ENCODE data around the gene METTL16. TPM values are rescaled to one million over a fixed set of nuclear protein-coding genes. Genes with fewer than 3 reads are reported as not detected.
A peak's percentile ranks its signal among the peaks of the same experiment; 100 is the strongest.

Gene METTL16
- total and polyA plus RNA-seq, 7 donors, result 6.5 to 33.2 (median 18.3) TPM

- peaks cover 3 to 47% (median 14%) of the 10 kb centered on the region in 4 donors for H3K36me3 ChIP-seq
- 62 to 80% methylated on average over 8 of the region's 8 CpGs for WGBS, 2 donors
- no peak for DNase-seq
- intact Hi-C loops (cut with DNase I), result loop anchor here (10.0 kb wide), 1 partner anchor 46 kb away; no protein-coding TSS in a partner anchor
- no peaks in the 10 kb centered on the region for H3K9me3 ChIP-seq
- peaks cover 0 to 41% (median 33%) of the 10 kb centered on the region in 4 donors for H3K4me1 ChIP-seq
- no peaks in the 10 kb centered on the region for H3K27me3 ChIP-seq
- H3K27ac ChIP-seq, result peak overlapping the region in 3 of 4 donors; percentile 27 to 61 (median 47)
- H3K4me3 ChIP-seq, result no peak overlapping the region
- TF ChIP-seq POLR2AphosphoS5 (IDR thresholded peaks at IDR 0.05), result no peak
- no peak for TF ChIP-seq EP300 (IDR thresholded peaks at IDR 0.05)
- TF ChIP-seq CTCF (IDR thresholded peaks at IDR 0.05), result no peak
- TF ChIP-seq POLR2A (IDR thresholded peaks at IDR 0.05), result no peak
These were observed 143.3 kb downstream of the METTL16 start for GRCh38 chr17:2368359-2368758.

- intact Hi-C loops (cut with DNase I), result loop anchor here (10.0 kb wide), 1 partner anchor 48 kb away; no protein-coding TSS in a partner anchor
- H3K36me3 ChIP-seq, result peaks cover 6 to 42% (median 7%) of the 10 kb centered on the region in 4 donors
- TF ChIP-seq POLR2A (IDR thresholded peaks at IDR 0.05), result no peak
- no peak for TF ChIP-seq CTCF (IDR thresholded peaks at IDR 0.05)
- no peak for TF ChIP-seq POLR2AphosphoS5 (IDR thresholded peaks at IDR 0.05)
- TF ChIP-seq EP300 (IDR thresholded peaks at IDR 0.05), result no peak
- 89 to 92% methylated on average over 26 of the region's 26 CpGs for WGBS, 2 donors
- no peaks in the 10 kb centered on the region for H3K27me3 ChIP-seq
- no peak overlapping the region for H3K4me3 ChIP-seq
- H3K9me3 ChIP-seq, result no peaks in the 10 kb centered on the region
- H3K4me1 ChIP-seq, result peaks cover 0 to 41% (median 34%) of the 10 kb centered on the region in 4 donors
- peak overlapping the region in 3 of 4 donors; percentile 6 to 61 (median 47) for H3K27ac ChIP-seq
- no peak for DNase-seq
These were observed 144.8 kb downstream of the METTL16 start for GRCh38 chr17:2366747-2367494.

Small RNAs within 50 kb of the gene (small RNA-seq; reads per million reads assigned to genes)
- gene AC006435.3 (0 reads per million in 3 donors), gene AC006435.4 (0 reads per million in 3 donors), gene AC006435.5 (0 reads per million in 3 donors)

Other genes starting within 250 kb of the METTL16 start
- gene SMG6, start 208.1 kb downstream of the METTL16 start, total RNA-seq, result 10 to 100 TPM; 21.4 to 38.8 (median 25.7) TPM
- 10 to 100 TPM; 11.1 to 23.9 (median 20.4) TPM for gene SMG6, start 208.1 kb downstream of the METTL16 start, polyA plus RNA-seq
- gene SRR, start 207.9 kb downstream of the METTL16 start, total RNA-seq, result 10 to 100 TPM in 3 of 4 donors, 1 to 10 TPM in 1; 10.0 to 27.8 (median 13.9) TPM
- 1 to 10 TPM; 2.4 to 8.7 (median 5.3) TPM for gene SRR, start 207.9 kb downstream of the METTL16 start, polyA plus RNA-seq
- gene TSR1, start 175.4 kb downstream of the METTL16 start, total RNA-seq, result 10 to 100 TPM; 21.9 to 56.3 (median 38.0) TPM
- 10 to 100 TPM in 1 of 3 donors, 1 to 10 TPM in 2; 6.7 to 16.6 (median 9.0) TPM for gene TSR1, start 175.4 kb downstream of the METTL16 start, polyA plus RNA-seq
- 10 to 100 TPM; 25.5 to 79.8 (median 54.9) TPM for gene SGSM2, start 174.4 kb downstream of the METTL16 start, total RNA-seq
- gene SGSM2, start 174.4 kb downstream of the METTL16 start, polyA plus RNA-seq, result 10 to 100 TPM in 2 of 3 donors, 1 to 10 TPM in 1; 6.2 to 43.9 (median 12.0) TPM
- gene MNT, start 110.8 kb downstream of the METTL16 start, total RNA-seq, result 10 to 100 TPM in 2 of 4 donors, 1 to 10 TPM in 2; 7.1 to 19.9 (median 11.6) TPM
- gene MNT, start 110.8 kb downstream of the METTL16 start, polyA plus RNA-seq, result 10 to 100 TPM in 1 of 3 donors, 1 to 10 TPM in 2; 2.1 to 24.1 (median 3.0) TPM
- gene PAFAH1B1, start 81.8 kb upstream of the METTL16 start, total RNA-seq, result 100 to 1,000 TPM in 3 of 4 donors, 10 to 100 TPM in 1; 97.6 to 139 (median 106) TPM
- gene PAFAH1B1, start 81.8 kb upstream of the METTL16 start, polyA plus RNA-seq, result 10 to 100 TPM; 35.4 to 63.8 (median 53.4) TPM
- 10 to 100 TPM; 26.3 to 70.9 (median 39.3) TPM for gene CLUH, start 199.9 kb upstream of the METTL16 start, total RNA-seq
- gene CLUH, start 199.9 kb upstream of the METTL16 start, polyA plus RNA-seq, result 100 to 1,000 TPM in 1 of 3 donors, 10 to 100 TPM in 2; 20.4 to 119 (median 27.0) TPM
- gene CCDC92B, start 237.8 kb upstream of the METTL16 start, total RNA-seq, result under 1 TPM in 1 of 4 donors, not detected in 3; 0.14 TPM
- under 1 TPM; under 0.01 to 0.77 (median 0.23) TPM for gene CCDC92B, start 237.8 kb upstream of the METTL16 start, polyA plus RNA-seq